Measurements from ENCODE around the gene ST6GALNAC6. TPM values are rescaled to one million over a fixed set of nuclear protein-coding genes. Genes with fewer than 3 reads are reported as not detected.

ST6GALNAC6 gene
- total and polyA plus RNA-seq, 12 donors = 32.8 to 52.0 (median 42.5) TPM

DNA sequence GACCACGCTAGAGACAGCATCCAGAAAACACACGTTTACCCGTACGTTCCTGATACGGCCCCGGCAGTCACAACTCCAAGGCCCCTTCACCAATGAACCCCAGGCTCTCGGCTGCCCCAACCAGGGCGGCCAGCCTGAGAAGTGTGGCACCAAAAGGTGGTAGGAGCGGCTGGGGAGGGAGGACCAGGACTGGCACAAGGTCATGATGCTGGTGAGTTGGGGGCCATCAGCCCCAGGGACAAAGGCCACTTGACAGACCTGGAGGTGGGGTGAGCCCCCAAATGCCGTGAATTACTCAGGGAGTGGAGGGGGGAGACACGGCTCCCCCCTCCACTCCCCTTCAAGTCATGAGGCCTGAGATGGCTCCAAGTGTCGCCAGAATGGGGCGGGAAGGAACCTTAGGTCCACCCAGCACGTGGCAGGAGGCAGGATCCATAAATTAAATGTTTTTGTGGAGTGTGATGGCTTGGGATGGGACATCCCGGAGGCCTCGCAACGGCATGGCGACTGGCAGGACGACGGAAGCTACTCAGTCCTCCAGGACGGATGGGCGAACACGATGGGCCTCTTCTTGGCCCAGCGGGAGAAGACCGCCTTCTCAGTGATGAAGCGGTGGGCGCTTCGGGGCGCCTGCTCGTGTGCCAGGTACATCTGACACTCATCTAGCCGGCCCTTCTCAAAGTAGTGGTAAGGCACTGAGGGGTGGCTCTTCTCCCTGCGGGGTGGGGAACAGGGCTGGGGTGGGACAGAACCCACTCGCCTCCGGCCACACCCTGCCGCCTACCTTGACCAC, 8.7 kb upstream of the ST6GALNAC6 start:
- no peak for ATAC-seq
- intact Hi-C loops (cut with DNase I) = no loop called here
- Histone ChIP-seq H3K27ac (no peak overlapping the region), H3K9me3 (no peaks in the 10 kb centered on the region), H3K4me1 (peaks cover 19 to 49% (median 42%) of the 10 kb centered on the region in 9 donors), H3K4me3 (no peak overlapping the region), H3K36me3 (peaks cover 0 to 54% (median 23%) of the 10 kb centered on the region in 9 donors), H3K27me3 (no peaks in the 10 kb centered on the region)
- no peak for DNase-seq
- TF ChIP-seq CTCF (IDR thresholded peaks at IDR 0.05) = no peak
- 87 to 93% methylated on average over 34 to 35 of the region's 35 CpGs for WGBS, 2 donors

GRCh38 chr9:127905788-127906191, 6.4 kb upstream of the ST6GALNAC6 start:
- ATAC-seq (no peak), DNase-seq (no peak)
- H3K4me3 ChIP-seq = peak overlapping the region in 1 of 10 donors; percentile 46
- no peaks in the 10 kb centered on the region for H3K9me3 ChIP-seq
- WGBS, 2 donors = 85 to 87% methylated on average over 12 of the region's 12 CpGs
- peaks cover 19 to 56% (median 43%) of the 10 kb centered on the region in 9 donors for H3K4me1 ChIP-seq
- H3K36me3 ChIP-seq = peaks cover 0 to 32% (median 14%) of the 10 kb centered on the region in 9 donors
- H3K27ac ChIP-seq = peak overlapping the region in 8 of 10 donors; percentile 30 to 89 (median 84)
- no peaks in the 10 kb centered on the region for H3K27me3 ChIP-seq
- no peak for TF ChIP-seq CTCF (IDR thresholded peaks at IDR 0.05)
- intact Hi-C loops (cut with DNase I) = no loop called here

- intact Hi-C loops (cut with DNase I) = no loop called here
- DNase-seq = no peak
- no peaks in the 10 kb centered on the region for H3K27me3 ChIP-seq
- peaks cover 19 to 56% (median 42%) of the 10 kb centered on the region in 9 donors for H3K4me1 ChIP-seq
- H3K9me3 ChIP-seq = no peaks in the 10 kb centered on the region
- WGBS, 2 donors = 68 to 73% methylated on average over 5 of the region's 5 CpGs
- peaks cover 0 to 25% (median 11%) of the 10 kb centered on the region in 9 donors for H3K36me3 ChIP-seq
- ATAC-seq = peak in 6 of 8 donors; percentile 3 to 20 (median 10)
- H3K4me3 ChIP-seq = peak overlapping the region in 1 of 10 donors; percentile 46
- no peak for TF ChIP-seq CTCF (IDR thresholded peaks at IDR 0.05)
- peak overlapping the region; percentile 57 to 89 (median 84) for H3K27ac ChIP-seq
Measured at GRCh38 chr9:127905004-127905728, 5.8 kb upstream of the ST6GALNAC6 start.

GRCh38 chr9:127904561-127905003, 5.2 kb upstream of the ST6GALNAC6 start:
- Histone ChIP-seq H3K4me1 (peaks cover 24 to 62% (median 47%) of the 10 kb centered on the region in 9 donors), H3K27ac (peak overlapping the region; percentile 57 to 89 (median 84)), H3K27me3 (no peaks in the 10 kb centered on the region), H3K36me3 (peaks cover 0 to 20% (median 6%) of the 10 kb centered on the region in 9 donors), H3K9me3 (no peaks in the 10 kb centered on the region), H3K4me3 (peak overlapping the region in 2 of 10 donors; percentile 15 to 46)
- DNase-seq = no peak
- peak; percentile 12 to 40 (median 28) for ATAC-seq
- 42 to 45% methylated on average over 12 of the region's 12 CpGs for WGBS, 2 donors
- intact Hi-C loops (cut with DNase I) = no loop called here
- no peak for TF ChIP-seq CTCF (IDR thresholded peaks at IDR 0.05)
